Kidney tubule cell (primary cell): ENCODE measurements around the gene NOTCH1.

Source experiments
- DNase-seq: peaks from one replicate; pipeline ENCODE4 v3.0.0-alpha.2; 2018; ENCODE audit warnings: low spot score

The NOTCH1 gene

DNA sequence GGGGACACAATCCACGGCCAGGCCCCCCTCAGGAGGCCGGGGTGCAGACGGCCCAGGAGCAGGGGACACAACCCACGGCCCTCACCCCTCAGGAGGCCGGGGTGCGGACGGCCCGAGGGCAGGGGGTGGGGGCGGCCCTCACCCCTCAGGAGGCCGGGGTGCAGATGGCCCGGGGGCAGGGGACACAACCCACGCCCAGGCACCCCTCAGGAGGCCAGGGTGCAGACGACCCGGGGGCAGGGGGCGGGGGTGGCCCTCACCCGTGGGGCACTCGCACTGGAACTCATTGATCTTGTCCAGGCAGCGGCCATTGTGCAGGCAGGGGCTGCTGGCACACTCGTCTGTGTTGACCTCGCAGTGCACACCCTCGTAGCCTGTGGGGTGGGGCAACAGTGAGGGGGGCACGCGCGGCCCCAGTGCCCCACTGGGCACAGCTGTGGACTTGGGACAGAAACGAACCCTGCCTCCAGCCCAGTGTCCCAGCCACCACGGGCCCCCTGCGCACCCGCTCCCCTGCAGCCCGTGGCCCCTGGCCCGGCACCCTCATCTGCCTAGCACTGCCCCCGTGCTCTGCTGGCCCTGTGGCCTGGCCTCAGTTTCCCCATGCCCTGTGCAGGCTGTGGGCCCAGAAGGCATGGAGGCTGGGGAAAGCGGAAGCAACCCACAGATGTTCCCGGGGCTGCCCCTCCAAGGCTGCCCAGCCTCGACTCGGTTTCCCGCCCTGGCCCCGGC lies 28.7 kb downstream of the NOTCH1 start:
- no peak for DNase-seq

GRCh38 chr9:136516191-136516654 lies 29.6 kb downstream of the NOTCH1 start:
- no peak for DNase-seq

GRCh38 chr9:136515276-136515675 lies 30.6 kb downstream of the NOTCH1 start:
- DNase-seq = no peak

DNA sequence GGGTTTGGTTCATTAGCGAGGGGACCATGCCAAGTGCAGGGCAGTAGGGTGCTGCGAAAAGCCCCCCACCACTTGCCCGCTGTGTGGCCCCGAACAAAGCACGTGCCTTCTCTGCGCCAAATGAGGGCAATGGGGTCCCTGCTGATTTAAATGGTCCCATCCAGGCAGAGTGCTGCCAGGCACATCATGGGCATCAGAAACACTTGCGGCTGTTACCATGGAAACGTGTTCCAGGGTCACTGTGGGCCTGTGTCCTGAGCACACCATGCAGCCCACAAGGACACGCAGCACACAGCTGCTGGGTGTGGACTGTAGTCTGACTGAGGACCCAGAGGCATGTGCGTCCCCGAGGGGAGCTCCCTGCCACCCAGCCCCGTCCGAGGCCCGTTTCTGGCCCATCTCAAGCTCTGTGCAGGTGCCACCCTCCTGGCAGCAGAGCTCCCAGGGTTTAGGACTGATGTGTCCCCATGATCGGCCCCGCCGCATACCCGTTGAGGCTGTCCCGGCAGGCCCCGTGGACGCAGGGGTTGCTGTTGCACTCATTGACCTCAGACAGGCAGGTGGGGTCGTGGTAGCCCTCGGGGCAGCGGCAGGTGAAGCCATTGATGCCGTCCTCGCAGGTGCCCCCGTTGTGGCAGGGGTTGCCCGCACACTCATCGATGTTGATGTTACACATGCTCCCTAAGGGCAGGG lies 31.7 kb downstream of the NOTCH1 start:
- no peak for DNase-seq

DNA sequence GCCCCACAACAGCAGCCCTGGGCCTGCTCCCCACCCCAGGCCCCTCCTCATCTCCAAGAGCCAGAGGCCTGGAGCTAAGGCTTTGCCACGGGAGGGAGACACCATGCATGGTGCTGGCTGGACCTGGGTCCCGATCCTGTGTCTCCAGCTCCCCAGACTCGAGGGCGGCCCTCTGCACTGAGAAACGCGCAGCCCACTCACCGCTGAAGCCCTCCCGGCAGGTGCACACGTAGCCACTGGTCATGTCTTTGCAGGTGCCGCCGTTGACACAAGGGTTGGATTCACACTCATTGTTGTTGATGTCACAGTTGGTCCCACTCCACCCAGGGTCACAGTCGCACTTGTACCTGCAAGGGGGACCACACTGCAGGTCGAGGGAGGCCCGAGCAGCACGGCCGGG lies 32.7 kb downstream of the NOTCH1 start:
- no peak for DNase-seq

DNA sequence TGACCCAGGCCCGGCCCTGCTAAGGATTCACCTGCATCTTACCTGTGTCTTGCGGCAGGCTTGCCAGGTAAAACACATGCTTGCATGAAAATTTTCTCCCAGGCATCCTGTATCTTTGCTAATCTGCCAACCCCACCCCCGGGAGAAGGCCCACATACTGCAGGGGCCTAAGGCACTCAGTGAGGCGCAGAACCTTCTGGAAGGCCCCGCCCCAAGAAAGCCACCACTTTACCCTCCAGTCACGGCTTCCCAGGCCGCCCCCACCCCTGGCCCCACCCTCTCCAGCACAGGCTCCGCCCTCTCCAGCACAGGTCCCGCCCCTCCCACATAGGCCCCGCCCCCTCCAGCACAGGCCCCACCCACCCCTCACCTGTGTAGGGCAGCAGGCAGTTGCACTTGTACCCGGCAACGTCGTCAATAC lies 33.2 kb downstream of the NOTCH1 start:
- DNase-seq = no peak

GRCh38 chr9:136511670-136512592 lies 33.9 kb downstream of the NOTCH1 start:
- DNase-seq = no peak

DNA sequence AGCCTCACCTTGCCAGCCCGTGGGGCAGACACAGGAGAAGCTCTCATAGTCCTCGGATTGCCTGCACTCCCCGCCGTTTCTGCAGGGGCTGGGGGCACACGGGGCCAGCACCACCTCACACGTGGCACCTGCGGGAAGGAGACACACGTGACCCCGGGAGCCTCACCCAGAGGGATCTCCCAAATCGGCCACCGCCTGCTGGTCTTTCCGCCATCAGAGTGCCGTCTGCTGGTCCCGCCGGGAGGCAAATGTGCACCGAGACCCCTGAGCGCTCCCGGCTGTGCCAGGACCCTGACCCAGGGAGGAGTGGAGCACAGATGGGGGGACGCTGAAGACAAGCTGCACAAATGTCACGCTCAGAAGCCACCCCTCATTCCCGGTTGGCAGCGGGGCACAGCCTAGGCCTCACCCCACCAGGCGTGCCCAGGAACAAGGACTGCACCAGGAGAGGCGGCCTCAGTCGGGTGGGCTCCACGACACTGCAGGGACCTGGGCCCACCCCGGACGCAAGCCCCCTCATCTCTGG lies 34.6 kb downstream of the NOTCH1 start:
- DNase-seq = no peak

- no peak for DNase-seq
Observed at GRCh38 chr9:136510561-136510960, 35.3 kb downstream of the NOTCH1 start.

DNA sequence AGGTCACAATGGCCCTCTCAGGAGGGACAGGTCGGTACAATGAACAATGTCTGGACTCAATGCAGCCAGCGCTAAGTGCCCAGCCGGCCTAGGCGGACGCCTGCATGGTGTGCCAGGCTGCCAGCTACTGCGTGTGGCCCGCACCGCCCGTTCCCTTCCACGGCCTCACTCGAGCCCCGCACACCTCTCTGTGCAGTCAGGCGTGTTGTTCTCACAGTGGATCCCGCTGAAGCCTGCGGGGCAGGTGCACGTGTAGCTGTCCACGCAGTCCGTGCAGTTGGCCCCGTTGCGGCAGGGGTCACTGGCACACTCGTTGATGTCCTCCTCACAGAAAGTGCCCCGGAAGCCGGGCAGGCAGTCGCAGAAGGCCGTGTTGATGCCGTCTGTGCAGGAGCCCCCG lies 36.3 kb downstream of the NOTCH1 start:
- no peak for DNase-seq

DNA sequence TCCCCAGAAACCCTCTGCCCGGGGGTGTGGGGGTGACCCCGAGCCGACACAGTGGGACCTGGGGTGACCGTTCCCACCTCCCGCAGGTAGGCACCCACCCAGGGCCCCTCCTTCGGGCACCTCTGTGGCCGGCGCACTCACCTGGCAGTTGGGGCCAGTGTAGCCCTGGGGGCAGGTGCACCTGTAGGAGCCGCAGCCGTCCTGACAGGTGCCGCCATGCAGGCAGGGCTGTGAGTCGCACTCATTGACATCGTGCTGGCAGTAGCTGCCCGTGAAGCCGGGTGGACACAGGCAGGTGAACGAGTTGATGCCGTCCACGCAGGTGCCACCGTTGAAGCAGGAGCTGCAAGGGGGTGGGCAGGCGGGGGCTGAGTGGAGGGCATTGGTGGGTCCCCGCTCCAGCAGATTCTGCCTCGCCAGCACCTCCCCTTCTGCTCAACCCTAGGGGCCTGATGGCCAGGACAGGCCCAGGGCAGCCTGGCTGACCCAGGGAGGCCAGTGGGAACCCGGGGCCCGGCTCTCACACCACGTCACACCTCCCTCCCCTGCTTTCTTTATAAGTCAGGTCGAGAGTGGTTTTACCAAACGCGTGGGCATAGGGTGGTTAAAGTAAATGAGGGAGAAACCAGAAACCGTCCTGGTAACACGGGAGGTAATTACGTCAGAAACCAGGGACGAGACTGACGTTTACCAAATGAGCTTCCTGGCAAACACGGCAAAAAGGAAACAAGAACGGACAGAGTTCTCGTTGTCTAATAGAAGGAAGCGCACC lies 36.9 kb downstream of the NOTCH1 start:
- no peak for DNase-seq

DNA sequence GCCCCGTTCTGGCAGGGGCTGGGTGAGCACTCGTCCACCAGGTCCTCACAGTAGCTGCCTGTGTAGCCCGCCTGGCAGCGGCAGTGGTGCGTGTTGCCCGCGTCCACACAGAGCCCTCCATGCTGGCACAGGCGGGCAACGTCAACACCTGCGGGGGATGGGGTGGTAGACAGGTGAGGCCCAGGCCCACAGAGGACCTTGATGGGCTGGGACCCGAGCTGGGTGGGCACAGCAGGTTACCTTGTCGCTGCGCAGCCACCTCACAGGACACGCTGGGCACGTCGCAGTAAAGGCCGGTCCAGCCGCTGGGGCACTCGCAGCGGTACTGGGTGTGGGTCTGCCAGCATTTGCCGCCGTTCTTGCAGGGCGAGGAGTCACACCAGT lies 37.9 kb downstream of the NOTCH1 start:
- DNase-seq = no peak

DNA sequence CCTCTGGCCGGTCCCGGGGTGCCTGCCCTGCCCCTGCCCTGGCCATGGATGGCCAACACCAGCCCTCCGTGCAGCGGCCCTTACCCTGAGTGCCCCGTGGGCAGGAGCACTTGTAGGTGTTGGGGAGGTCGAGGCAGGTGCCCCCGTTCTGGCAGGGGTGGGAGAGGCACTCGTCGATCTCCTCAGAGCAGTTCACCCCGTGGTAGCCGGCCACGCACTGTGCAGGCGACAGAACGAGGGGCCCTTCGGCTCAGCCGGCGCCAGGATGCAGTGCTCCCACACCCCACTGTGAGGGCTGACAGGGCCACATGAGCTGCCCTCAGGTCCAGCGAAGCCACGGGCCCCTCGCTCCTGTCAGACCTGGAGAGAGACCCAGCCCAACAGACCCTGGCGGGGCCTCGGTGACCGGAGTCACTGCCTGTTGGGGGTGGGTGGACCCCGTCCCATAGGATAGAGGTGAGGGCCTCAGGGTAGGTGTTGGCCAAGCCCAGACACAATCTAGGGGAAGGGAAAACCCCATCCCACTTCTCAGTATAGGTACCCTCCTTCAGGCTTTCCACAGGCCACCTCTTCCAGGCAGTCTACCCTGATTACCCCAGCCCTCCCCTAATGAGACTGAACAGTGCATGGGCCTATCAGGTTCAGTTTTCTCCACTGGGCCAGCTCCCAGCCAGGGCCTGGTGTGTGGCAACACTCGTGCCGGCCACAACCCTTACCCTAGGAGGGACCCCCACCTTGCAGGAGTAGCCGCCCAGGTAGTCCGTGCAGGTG lies 38.4 kb downstream of the NOTCH1 start:
- DNase-seq = no peak

DNA sequence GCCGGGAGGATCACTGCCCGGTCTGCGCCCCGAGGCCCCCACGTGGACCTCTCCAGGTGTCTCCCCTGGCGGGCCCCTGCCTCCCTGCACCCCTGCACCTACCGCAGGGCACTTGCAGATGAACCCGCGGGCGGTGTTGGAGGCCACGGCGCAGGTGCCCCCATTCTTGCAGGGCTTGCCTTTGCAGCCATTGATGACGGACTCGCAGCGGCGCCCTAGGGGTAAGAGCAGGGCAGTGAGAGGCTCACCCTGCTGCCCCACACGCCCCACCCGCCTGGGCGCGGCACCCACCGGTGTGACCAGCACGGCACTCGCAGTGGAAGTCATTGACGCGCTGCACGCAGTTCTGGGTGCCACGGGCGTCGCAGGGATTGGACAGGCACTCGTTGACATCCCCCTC lies 39.4 kb downstream of the NOTCH1 start:
- DNase-seq = no peak

- DNase-seq = no peak
Observed at GRCh38 chr9:136505406-136506403, 40.1 kb downstream of the NOTCH1 start.

- DNase-seq = no peak
Observed at GRCh38 chr9:136504512-136505348, 41.1 kb downstream of the NOTCH1 start.

- DNase-seq = no peak
Observed at GRCh38 chr9:136502940-136503550, 42.8 kb downstream of the NOTCH1 start.

- no peak for DNase-seq
Observed at GRCh38 chr9:136502196-136502595, 43.7 kb downstream of the NOTCH1 start.
